Measurements from ENCODE around the gene SCAPER.

The SCAPER gene

GRCh38 chr15:76667943-76668715, 237.0 kb downstream of the SCAPER start:
- DNase-seq: no peak

- DNase-seq: no peak
Observed at GRCh38 chr15:76664895-76665294, 240.2 kb downstream of the SCAPER start.

- no peak for DNase-seq
Observed at GRCh38 chr15:76664411-76664810, 240.7 kb downstream of the SCAPER start.

GRCh38 chr15:76663529-76663928, 241.6 kb downstream of the SCAPER start:
- peak; percentile 2 to 26 for DNase-seq

GRCh38 chr15:76648732-76649444, 256.3 kb downstream of the SCAPER start:
- DNase-seq: no peak

- DNase-seq: no peak
Observed at GRCh38 chr15:76647612-76648011, 257.5 kb downstream of the SCAPER start.

- no peak for DNase-seq
Observed at GRCh38 chr15:76644646-76645045, 260.5 kb downstream of the SCAPER start.

- peak in 1 of 2 donors; percentile 3 for DNase-seq
Observed at GRCh38 chr15:76642671-76643070, 262.5 kb downstream of the SCAPER start.

GRCh38 chr15:76637166-76637565, 268.0 kb downstream of the SCAPER start:
- DNase-seq: no peak

GRCh38 chr15:76636059-76636458, 269.1 kb downstream of the SCAPER start:
- no peak for DNase-seq

GRCh38 chr15:76626611-76627010, 278.5 kb downstream of the SCAPER start:
- no peak for DNase-seq

- no peak for DNase-seq
Observed at GRCh38 chr15:76625267-76625666, 279.9 kb downstream of the SCAPER start.

- DNase-seq: no peak
Observed at GRCh38 chr15:76614725-76615124, 290.4 kb downstream of the SCAPER start.

GRCh38 chr15:76588811-76589747, 316.1 kb downstream of the SCAPER start:
- DNase-seq: no peak

GRCh38 chr15:76585576-76585897, 319.6 kb downstream of the SCAPER start:
- no peak for DNase-seq

GRCh38 chr15:76584868-76585575, 320.1 kb downstream of the SCAPER start:
- no peak for DNase-seq

GRCh38 chr15:76582550-76582949, 322.6 kb downstream of the SCAPER start:
- no peak for DNase-seq

- DNase-seq: no peak
Observed at GRCh38 chr15:76577879-76578512, 327.1 kb downstream of the SCAPER start.

- no peak for DNase-seq
Observed at GRCh38 chr15:76576523-76577279, 328.4 kb downstream of the SCAPER start.

GRCh38 chr15:76575679-76576078, 329.5 kb downstream of the SCAPER start:
- DNase-seq: no peak

GRCh38 chr15:76575274-76575673, 329.9 kb downstream of the SCAPER start:
- no peak for DNase-seq
